HCT116 (cell line): ENCODE measurements around the gene UMAD1. TPM values are rescaled to one million over a fixed set of nuclear protein-coding genes. Genes with fewer than 3 reads are reported as not detected.

Source experiments
- ATAC-seq: fragments of 200-7000 bp; cut with Tn5 transposase; 2 replicates; pipeline ENCODE4 v1.9.1; 2020; ENCODE audit warnings: mild to moderate bottlenecking, moderate library complexity
- BruUV-seq: library from RNA; stranded (reverse); fragments of 400-500 nt; replicated peaks from 2 replicates; lab custom pipeline; 2021; lab: Mats Ljungman, UMichigan
- CTCF ChIA-PET: fragments of 300-600 bp; sonication (Branson Sonifier 250); formaldehyde crosslinking; loops from one replicate; lab custom pipeline; 2021; ENCODE audit warnings: antibody characterized with exemption; lab: Charles Lee
- POLR2A ChIA-PET: fragments of 300-600, 350-600 bp; sonication (Branson Sonifier 250); formaldehyde crosslinking; loops from one replicate; lab custom pipeline; 2021; ENCODE audit warnings: antibody characterized with exemption; lab: Charles Lee
- RAD21 ChIA-PET, 2 experiments: fragments of 300-600 bp; sonication (Branson Sonifier 250); formaldehyde crosslinking; loops; one replicate each; lab custom pipeline; 2023; ENCODE audit warnings: low total read pairs in 2 of 2; ENCODE audit not compliant: uncharacterized antibody in 2 of 2, unreplicated experiment in 2 of 2, low non-redundant PET in 1 of 2; lab: Charles Lee
- DNase-seq: peaks from one replicate; pipeline ENCODE4 v3.0.0-alpha.2; 2010; ENCODE audit warnings: low read depth, low spot score
- H2AFZ ChIP-seq: fragments of 200-600 bp; shearing (Covaris generic), sonication (generic); 2 replicates; pipeline ENCODE4 v1.6.1; 2017; ENCODE audit warnings: low read depth, mixed run types, mixed read lengths, antibody characterized with exemption, low read length; ENCODE audit not compliant: poor library complexity, severe bottlenecking
- H3K27ac ChIP-seq: 2 replicates; pipeline ENCODE4 v1.5.1; 2012; ENCODE audit warnings: low read depth, low read length
- H3K27me3 ChIP-seq: fragments of 200-600 bp; sonication (generic); 2 replicates; pipeline ENCODE4 v1.6.1; 2016; ENCODE audit warnings: mixed run types, low read length, mixed read lengths; ENCODE audit not compliant: insufficient read depth
- H3K36me3 ChIP-seq, 2 experiments: fragments of 200-500 bp in 1 of 2; fragments of 200-600 bp in 1 of 2; sonication (Bioruptor generic) in 1 of 2; sonication (generic) in 1 of 2; 2 replicates each; pipeline versions ENCODE4 v1.5.1 to v1.6.1; 2014 to 2016; ENCODE audit warnings: low read length in 2 of 2, inconsistent platforms in 1 of 2, mixed read lengths in 1 of 2, mixed run types in 1 of 2; ENCODE audit not compliant: insufficient read depth in 2 of 2, control insufficient read depth in 1 of 2
- H3K4me1 ChIP-seq, 2 experiments: fragments of 200-600 bp in 1 of 2; sonication (generic) in 1 of 2; 2 replicates each; pipeline versions ENCODE4 v1.5.1 to v1.6.1; 2012 to 2017; ENCODE audit warnings: low read length in 2 of 2, inconsistent platforms in 1 of 2, mild to moderate bottlenecking in 1 of 2, mixed read lengths in 1 of 2, mixed run types in 1 of 2, moderate library complexity in 1 of 2; ENCODE audit not compliant: insufficient read depth in 2 of 2, control insufficient read depth in 1 of 2
- H3K4me2 ChIP-seq: fragments of 200-600 bp; sonication (generic); 2 replicates; pipeline ENCODE4 v1.6.1; 2017; ENCODE audit warnings: mixed run types, low read length, mixed read lengths
- H3K4me3 ChIP-seq, 2 experiments: fragments of 200-600 bp in 1 of 2; sonication (generic) in 1 of 2; replicated peaks in 1 of 2; 2 replicates each; pipeline ENCODE4 v1.5.1; 2011 to 2016; ENCODE audit warnings: low read length in 2 of 2, control low read depth in 1 of 2, low read depth in 1 of 2, mild to moderate bottlenecking in 1 of 2, mixed read lengths in 1 of 2, mixed run types in 1 of 2
- H3K79me2 ChIP-seq: fragments of 200-600 bp; sonication (generic); 2 replicates; pipeline ENCODE4 v1.6.1; 2017; ENCODE audit warnings: mild to moderate bottlenecking, mixed run types, low read length, moderate library complexity, mixed read lengths; ENCODE audit not compliant: insufficient read depth
- H3K9ac ChIP-seq: fragments of 200-600 bp; sonication (generic); 2 replicates; pipeline ENCODE4 v1.6.1; 2016; ENCODE audit warnings: low read length, mixed read lengths
- H3K9me2 ChIP-seq: fragments of 200-600 bp; sonication (generic), shearing (Covaris generic); 2 replicates; pipeline ENCODE4 v1.6.1; 2017; ENCODE audit warnings: mixed run types, mild to moderate bottlenecking, moderate library complexity; ENCODE audit not compliant: insufficient read depth
- H3K9me3 ChIP-seq, 2 experiments: fragments of 200-500 bp in 1 of 2; fragments of 200-600 bp in 1 of 2; sonication (Bioruptor generic) in 1 of 2; sonication (generic) in 1 of 2; 2 replicates each; pipeline ENCODE4 v1.6.1; 2014 to 2017; ENCODE audit warnings: low read length in 2 of 2, mixed read lengths in 2 of 2, inconsistent platforms in 1 of 2, low read depth in 1 of 2, mild to moderate bottlenecking in 1 of 2, mixed run types in 1 of 2, moderate library complexity in 1 of 2; ENCODE audit not compliant: control insufficient read depth in 1 of 2, insufficient read depth in 1 of 2
- H4K20me1 ChIP-seq: fragments of 200-600 bp; sonication (generic), shearing (Covaris generic); 2 replicates; pipeline ENCODE4 v1.6.1; 2017; ENCODE audit warnings: mixed run types, mild to moderate bottlenecking, moderate library complexity; ENCODE audit not compliant: insufficient read depth
- CBX3 ChIP-seq: IDR thresholded peaks from 2 replicates; pipeline ENCODE4 v1.6.1; 2012; ENCODE audit warnings: low read depth
- CEBPB ChIP-seq: IDR thresholded peaks from 2 replicates; pipeline ENCODE4 v1.6.1; 2012; ENCODE audit warnings: low read depth
- CTCF ChIP-seq, 3 experiments: fragments of 200-600 bp in 1 of 3; sonication (generic) in 1 of 3; IDR thresholded peaks in 2 of 3; conservative IDR thresholded peaks in 1 of 3; 2 replicates each; pipeline ENCODE4 v1.5.1; 2012 to 2017; ENCODE audit warnings: low read depth in 2 of 3, low read length in 2 of 3, antibody characterized with exemption in 1 of 3, borderline replicate concordance in 1 of 3, control low read depth in 1 of 3, mild to moderate bottlenecking in 1 of 3, mixed read lengths in 1 of 3, mixed run types in 1 of 3, moderate library complexity in 1 of 3; ENCODE audit not compliant: insufficient read depth in 1 of 3
- EGR1 ChIP-seq: IDR thresholded peaks from 2 replicates; pipeline ENCODE4 v1.6.1; 2012; ENCODE audit warnings: low read depth
- ELF1 ChIP-seq: IDR thresholded peaks from 2 replicates; pipeline ENCODE4 v1.6.1; 2012; ENCODE audit warnings: low read depth, borderline replicate concordance
- EZH2phosphoT487 ChIP-seq: fragments of 200-600 bp; IDR thresholded peaks from 2 replicates; pipeline ENCODE4 v1.6.1; 2018; ENCODE audit warnings: antibody characterized with exemption, borderline replicate concordance
- FOSL1 ChIP-seq: IDR thresholded peaks from 2 replicates; pipeline ENCODE4 v1.6.1; 2012; ENCODE audit warnings: low read depth
- JUND ChIP-seq: IDR thresholded peaks from 2 replicates; pipeline ENCODE4 v1.6.1; 2012
- MAX ChIP-seq: IDR thresholded peaks from 2 replicates; pipeline ENCODE4 v1.6.1; 2012
- POLR2A ChIP-seq: IDR thresholded peaks from 2 replicates; pipeline ENCODE4 v1.7.0; 2011; ENCODE audit warnings: borderline replicate concordance; ENCODE audit not compliant: insufficient read depth, insufficient read length; ENCODE audit errors: extremely low read depth
- POLR2AphosphoS5 ChIP-seq: IDR thresholded peaks from 2 replicates; pipeline ENCODE4 v1.6.1; 2011; ENCODE audit warnings: mild to moderate bottlenecking, low read depth, low read length, moderate library complexity
- SIN3A ChIP-seq: IDR thresholded peaks from 2 replicates; pipeline ENCODE4 v1.6.1; 2012; ENCODE audit warnings: low read depth
- SP1 ChIP-seq: IDR thresholded peaks from 2 replicates; pipeline ENCODE4 v1.6.1; 2012; ENCODE audit warnings: low read depth
- SRF ChIP-seq: IDR thresholded peaks from 2 replicates; pipeline ENCODE4 v1.6.1; 2012; ENCODE audit warnings: low read depth
- TCF7L2 ChIP-seq: IDR thresholded peaks from 2 replicates; pipeline ENCODE4 v1.7.0; 2011; ENCODE audit warnings: borderline replicate concordance, inconsistent platforms; ENCODE audit not compliant: insufficient read depth, insufficient read length; ENCODE audit errors: extremely low read depth
- YY1 ChIP-seq: IDR thresholded peaks from 2 replicates; pipeline ENCODE4 v1.6.1; 2011; ENCODE audit warnings: low read length, low read depth, moderate library complexity, mild to moderate bottlenecking; ENCODE audit not compliant: insufficient replicate concordance; ENCODE audit errors: extremely low read depth
- ZBTB33 ChIP-seq: IDR thresholded peaks from 2 replicates; pipeline ENCODE4 v1.6.1; 2011; ENCODE audit warnings: mild to moderate bottlenecking, low read length, moderate library complexity; ENCODE audit not compliant: insufficient replicate concordance; ENCODE audit errors: extremely low read depth
- ZFX ChIP-seq: fragments of 450-650 bp; IDR thresholded peaks from 2 replicates; pipeline ENCODE4 v1.6.1; 2017
- ZNF274 ChIP-seq: fragments of 200-500 bp; sonication (Bioruptor generic); IDR thresholded peaks from 2 replicates; pipeline ENCODE4 v1.6.1; 2014; ENCODE audit warnings: mild to moderate bottlenecking, low read depth, low read length, inconsistent platforms
- intact Hi-C: fragments of 100-400 bp; cut with micrococcal nuclease; formaldehyde crosslinking; loops from 2 replicates; pipeline ENCODE4 v1.10.0; 2022
- total RNA-seq: library from RNA; stranded (reverse); gene quantifications from one replicate; pipeline ENCODE4 v1.2.1, GENCODE V29; 2021; ENCODE audit not compliant: unreplicated experiment

The UMAD1 gene
- total RNA-seq, 1 experiment from 2014 or later: 12.7 TPM

GRCh38 chr7:7832518-7832917, 192.0 kb downstream of the UMAD1 start:
- Histone ChIP-seq H3K9ac (no peak overlapping the region), H3K9me2 (no peaks in the 10 kb centered on the region), H2AFZ (no peak overlapping the region), H4K20me1 (no peaks in the 10 kb centered on the region), H3K4me1 (no peaks in the 10 kb centered on the region), H3K27me3 (no peaks in the 10 kb centered on the region), H3K36me3 (no peaks in the 10 kb centered on the region), H3K4me3 (no peak overlapping the region), H3K27ac (no peak overlapping the region), H3K9me3 (no peaks in the 10 kb centered on the region), H3K79me2 (no peaks in the 10 kb centered on the region), H3K4me2 (no peak overlapping the region)
- ChIA-PET CTCF (no interaction called here), POLR2A (no interaction called here), RAD21 (no interaction called here)
- no peak for ATAC-seq
- no TSS peak for BruUV-seq
- DNase-seq: no peak
- intact Hi-C loops: no loop called here
- no peak for TF ChIP-seq EZH2phosphoT487
- TF ChIP-seq JUND: no peak
- TF ChIP-seq FOSL1: no peak
- no peak for TF ChIP-seq CTCF (IDR thresholded peaks at IDR 0.05 in 2 of 3, conservative IDR thresholded peaks at IDR 0.05 in 1 of 3; ENCODE audit: borderline replicate concordance in 1 of 3, insufficient read depth in 1 of 3, low read depth in 2 of 3, low read length in 2 of 3)
- no peak for TF ChIP-seq EGR1
- no peak for TF ChIP-seq MAX
- TF ChIP-seq TCF7L2: no peak
- no peak for TF ChIP-seq CBX3
- no peak for TF ChIP-seq CEBPB
- TF ChIP-seq SIN3A: no peak
- no peak for TF ChIP-seq POLR2AphosphoS5
- TF ChIP-seq SRF: no peak
- no peak for TF ChIP-seq POLR2A
- no peak for TF ChIP-seq ZFX
- TF ChIP-seq SP1: no peak
- no peak for TF ChIP-seq ZBTB33
- TF ChIP-seq ELF1: no peak
- no peak for TF ChIP-seq YY1
- no peak for TF ChIP-seq ZNF274
